K562 (cell line): ENCODE measurements around the gene PAPOLB. TPM values are rescaled to one million over a fixed set of nuclear protein-coding genes. Genes with fewer than 3 reads are reported as not detected.

ENCODE experiments used
- ADNP ChIP-seq: fragments of 200-800 bp; sonication (Bioruptor generic); IDR thresholded peaks from 2 replicates; pipeline ENCODE4 v1.6.1; 2016; ENCODE audit warnings: missing genetic modification characterization, missing compliant biosample characterization
- DEAF1 ChIP-seq: fragments of 450-650 bp; formaldehyde crosslinking; IDR thresholded peaks from 2 replicates; pipeline ENCODE4 v1.4.0; 2020; ENCODE audit warnings: mild to moderate bottlenecking, moderate library complexity
- ETV1 ChIP-seq: fragments of 450-650 bp; conservative IDR thresholded peaks from 2 replicates; pipeline ENCODE4 v1.6.1; 2016; ENCODE audit warnings: missing genetic modification characterization, control low read depth, low read depth, missing compliant biosample characterization
- IRF1 ChIP-seq: sonication (generic); formaldehyde crosslinking; IDR thresholded peaks from 2 replicates; pipeline ENCODE4 v1.8.0; 2022; ENCODE audit warnings: missing genetic modification reagents, mild to moderate bottlenecking, borderline replicate concordance
- JUN ChIP-seq, 2 experiments: sonication (generic) in 1 of 2; formaldehyde crosslinking in 1 of 2; IDR thresholded peaks; 2 replicates each; pipeline versions ENCODE4 v1.6.1 to v1.8.0; 2012 to 2022; ENCODE audit warnings: borderline replicate concordance in 2 of 2, mild to moderate bottlenecking in 2 of 2, improper control_type of control experiment in 1 of 2, low read depth in 1 of 2, low read length in 1 of 2, missing genetic modification reagents in 1 of 2
- MTA2 ChIP-seq: fragments of 450-650 bp; IDR thresholded peaks from 2 replicates; pipeline ENCODE4 v1.6.1; 2016; ENCODE audit warnings: low read depth
- NR2C2 ChIP-seq, 2 experiments: fragments of 200-800 bp in 1 of 2; sonication (Bioruptor generic) in 1 of 2; sonication (generic) in 1 of 2; formaldehyde crosslinking in 1 of 2; IDR thresholded peaks; 2 replicates each; pipeline versions ENCODE4 v1.6.1 to v1.8.0; 2016 to 2022; ENCODE audit warnings: mild to moderate bottlenecking in 1 of 2, missing compliant biosample characterization in 1 of 2, missing genetic modification characterization in 1 of 2, missing genetic modification reagents in 1 of 2
- NRF1 ChIP-seq, 2 experiments: fragments of 450-650 bp; IDR thresholded peaks in 1 of 2; conservative IDR thresholded peaks in 1 of 2; 2 replicates each; pipeline ENCODE4 v1.6.1; 2014; ENCODE audit warnings: mild to moderate bottlenecking in 2 of 2
- PPARD ChIP-seq: fragments of 250-450 bp; sonication (Bioruptor Pico); IDR thresholded peaks from 2 replicates; pipeline ENCODE4 v1.8.0; 2022; ENCODE audit warnings: inconsistent platforms, mild to moderate bottlenecking, moderate library complexity
- PRDM10 ChIP-seq: fragments of 450-650 bp; IDR thresholded peaks from 2 replicates; pipeline ENCODE4 v1.6.1; 2018; ENCODE audit not compliant: partially characterized antibody
- SMARCA4 ChIP-seq: fragments of 450-650 bp; IDR thresholded peaks from 2 replicates; pipeline ENCODE4 v1.6.1; 2016
- TRIM25 ChIP-seq: fragments of 450-650 bp; IDR thresholded peaks from 2 replicates; pipeline ENCODE4 v1.7.0; 2016; ENCODE audit warnings: borderline replicate concordance
- ZNF253 ChIP-seq: fragments of 250-450 bp; sonication (Bioruptor Pico); conservative IDR thresholded peaks from 2 replicates; pipeline ENCODE4 v1.6.1; 2021; ENCODE audit warnings: mild to moderate bottlenecking
- polyA plus RNA-seq, 8 experiments: library from polyadenylated mRNA; depleted of rRNA in 4 of 8; stranded (reverse) in 5 of 8; unstranded in 3 of 8; fragments of >200 nt; fragmentation: Nextera tagmentation in 2 of 8; fragmentation: Illumina TruSeq in 1 of 8; extraction: Ambion mirVana in 2 of 8; extraction: Trizol in 1 of 8; gene quantifications; 2 replicates each; pipeline versions ENCODE4 v1.2.1 to v1.2.3, GENCODE V29; 2011 to 2014; ENCODE audit warnings: inconsistent platforms in 1 of 8, missing spikeins in 1 of 8
- total RNA-seq, 7 experiments: library from RNA; depleted of rRNA in 6 of 7; stranded (reverse); fragments of >200 nt in 6 of 7; fragmentation: Illumina TruSeq in 2 of 7; extraction: Trizol in 2 of 7; gene quantifications; 2 replicates each; pipeline versions ENCODE4 v1.2.1 to v1.2.3, GENCODE V29; 2011 to 2021; ENCODE audit warnings: low replicate concordance in 1 of 7
- TF ChIP-seq, protein P1 (sequence below), 2 experiments: fragments of 450-650 bp; conservative IDR thresholded peaks; 2 replicates each; pipeline ENCODE4 v1.6.1; 2017; ENCODE audit warnings: mild to moderate bottlenecking in 2 of 2, moderate library complexity in 2 of 2
- TF ChIP-seq, protein P2 (sequence below): fragments of 250-450 bp; sonication (Bioruptor Pico); IDR thresholded peaks from 2 replicates; pipeline ENCODE4 v1.8.0; 2022; ENCODE audit warnings: inconsistent platforms, mild to moderate bottlenecking, moderate library complexity, borderline replicate concordance

PAPOLB gene
- total and polyA plus RNA-seq, 9 of the 15 experiments (the other 6 are each of a cell fraction or from before 2014, with no cell fraction given) = 0.04 to 0.33 (median 0.16) TPM; not detected in 4

DNA sequence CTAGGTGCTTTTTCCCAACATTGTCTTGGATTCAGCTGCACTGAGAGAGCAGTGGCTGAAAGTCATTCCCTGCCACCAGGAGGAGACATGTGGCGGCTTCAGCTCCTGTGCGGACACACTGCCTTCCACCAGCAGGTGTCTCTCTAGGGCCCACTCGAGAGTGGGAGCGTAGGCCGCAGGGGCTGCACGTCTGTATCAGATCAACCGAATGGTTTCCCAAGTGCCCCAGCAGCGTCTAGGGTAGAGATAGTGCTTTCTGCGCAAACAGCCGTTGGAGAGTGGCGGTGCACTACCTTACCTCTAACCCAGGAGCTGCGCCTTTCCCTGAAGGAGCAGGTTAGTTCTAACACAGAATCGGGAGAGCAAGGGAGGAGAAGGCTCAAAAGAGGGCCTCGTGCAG is 31.7 kb downstream of the PAPOLB start (continued):
- TF ChIP-seq PRDM10 = no peak
- TF ChIP-seq, protein P1, sequence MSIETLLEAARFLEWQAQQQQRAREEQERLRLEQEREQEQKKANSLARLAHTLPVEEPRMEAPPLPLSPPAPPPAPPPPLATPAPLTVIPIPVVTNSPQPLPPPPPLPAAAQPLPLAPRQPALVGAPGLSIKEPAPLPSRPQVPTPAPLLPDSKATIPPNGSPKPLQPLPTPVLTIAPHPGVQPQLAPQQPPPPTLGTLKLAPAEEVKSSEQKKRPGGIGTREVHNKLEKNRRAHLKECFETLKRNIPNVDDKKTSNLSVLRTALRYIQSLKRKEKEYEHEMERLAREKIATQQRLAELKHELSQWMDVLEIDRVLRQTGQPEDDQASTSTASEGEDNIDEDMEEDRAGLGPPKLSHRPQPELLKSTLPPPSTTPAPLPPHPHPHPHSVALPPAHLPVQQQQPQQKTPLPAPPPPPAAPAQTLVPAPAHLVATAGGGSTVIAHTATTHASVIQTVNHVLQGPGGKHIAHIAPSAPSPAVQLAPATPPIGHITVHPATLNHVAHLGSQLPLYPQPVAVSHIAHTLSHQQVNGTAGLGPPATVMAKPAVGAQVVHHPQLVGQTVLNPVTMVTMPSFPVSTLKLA (conservative IDR thresholded peaks at IDR 0.05) = peak in 1 of 2 experiments; percentile 54; a peak in 2 of 4 replicates
- TF ChIP-seq TRIM25 = no peak
- 0 out of 2 replicates have a peak, but pooled peaks have one; percentile 58 for TF ChIP-seq NR2C2 (CRISPR knock-in tag; IDR thresholded peaks at IDR 0.05)
- TF ChIP-seq NR2C2 (tag; IDR thresholded peaks at IDR 0.05) = no peak
- TF ChIP-seq MTA2 = no peak
- TF ChIP-seq ZNF253 (CRISPR knock-in tag) = no peak
- no peak for TF ChIP-seq IRF1 (CRISPR knock-in tag)
- no peak for TF ChIP-seq ETV1 (tag)
- peak; percentile 33; the same call in 1 of the 2 replicates for TF ChIP-seq JUN (IDR thresholded peaks at IDR 0.05; ENCODE audit: borderline replicate concordance, low read depth, low read length)
- TF ChIP-seq JUN (CRISPR knock-in tag; IDR thresholded peaks at IDR 0.05; ENCODE audit: borderline replicate concordance) = no peak
- TF ChIP-seq NRF1 (conservative IDR thresholded peaks at IDR 0.05 in 1 of 2, IDR thresholded peaks at IDR 0.05 in 1 of 2) = peak; percentile 39 to 59; a peak in 3 of 4 replicates
- no peak for TF ChIP-seq ADNP (tag)
- TF ChIP-seq PPARD (CRISPR knock-in tag) = no peak
- peak; percentile 68; the same call in 1 of the 2 replicates for TF ChIP-seq DEAF1 (CRISPR knock-in tag)
- peak; percentile 37; the same call in 1 of the 2 replicates for TF ChIP-seq SMARCA4
- TF ChIP-seq, protein P2, sequence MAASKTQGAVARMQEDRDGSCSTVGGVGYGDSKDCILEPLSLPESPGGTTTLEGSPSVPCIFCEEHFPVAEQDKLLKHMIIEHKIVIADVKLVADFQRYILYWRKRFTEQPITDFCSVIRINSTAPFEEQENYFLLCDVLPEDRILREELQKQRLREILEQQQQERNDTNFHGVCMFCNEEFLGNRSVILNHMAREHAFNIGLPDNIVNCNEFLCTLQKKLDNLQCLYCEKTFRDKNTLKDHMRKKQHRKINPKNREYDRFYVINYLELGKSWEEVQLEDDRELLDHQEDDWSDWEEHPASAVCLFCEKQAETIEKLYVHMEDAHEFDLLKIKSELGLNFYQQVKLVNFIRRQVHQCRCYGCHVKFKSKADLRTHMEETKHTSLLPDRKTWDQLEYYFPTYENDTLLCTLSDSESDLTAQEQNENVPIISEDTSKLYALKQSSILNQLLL (CRISPR knock-in tag) = no peak
